Lower leg skin (tissue), 3 donors: ENCODE data around the gene LIM2.

Experiments used
- POLR2A ChIP-seq, 2 donors: fragments of 450-650 bp; IDR thresholded peaks; one replicate each; pipeline ENCODE4 v1.6.1; 2016 to 2017; ENCODE audit warnings: antibody characterized with exemption in 2 of 2, mild to moderate bottlenecking in 1 of 2, moderate library complexity in 1 of 2
- TF ChIP-seq, protein P1 (sequence below), 3 donors: fragments of 450-650 bp; IDR thresholded peaks; one replicate each; pipeline ENCODE4 v1.5.1; 2016; ENCODE audit warnings: antibody characterized with exemption in 3 of 3, mild to moderate bottlenecking in 3 of 3, moderate library complexity in 2 of 3

DNA sequence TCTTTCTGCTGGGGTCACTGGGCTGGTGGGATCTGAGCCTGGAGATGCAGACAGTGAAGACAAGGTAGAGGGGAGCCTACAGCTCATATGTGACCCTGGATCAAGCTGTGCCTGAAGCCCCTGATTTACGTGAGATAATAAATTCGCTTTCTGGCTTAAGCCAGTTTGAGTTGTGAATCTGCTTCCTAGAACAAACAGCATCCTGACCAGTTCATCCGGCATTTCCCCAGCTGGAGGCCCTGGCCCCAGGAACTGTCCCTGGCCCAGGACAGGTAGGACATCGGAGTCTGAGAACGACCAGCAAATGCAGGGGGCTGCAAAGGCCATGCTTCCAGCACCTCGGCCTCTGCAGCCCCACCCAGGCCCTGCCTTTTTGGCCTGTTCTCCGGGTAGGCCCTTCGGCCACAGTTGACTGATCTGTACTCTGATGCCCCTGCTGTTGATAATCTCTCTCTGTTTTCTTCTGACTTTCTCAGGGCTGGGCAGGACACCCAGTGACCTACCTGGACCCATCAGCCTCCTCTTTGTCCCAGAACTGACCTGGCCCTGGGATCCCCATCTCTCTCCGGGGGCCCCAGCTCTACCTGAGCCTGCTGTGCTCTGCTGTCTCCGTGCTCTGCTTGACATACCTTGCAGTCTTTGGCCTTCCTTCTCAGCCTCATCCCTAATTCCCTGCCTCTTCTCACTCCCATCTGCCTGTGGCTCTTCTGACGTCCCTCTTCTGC, 36.3 kb downstream of the LIM2 start:
- TF ChIP-seq, protein P1, sequence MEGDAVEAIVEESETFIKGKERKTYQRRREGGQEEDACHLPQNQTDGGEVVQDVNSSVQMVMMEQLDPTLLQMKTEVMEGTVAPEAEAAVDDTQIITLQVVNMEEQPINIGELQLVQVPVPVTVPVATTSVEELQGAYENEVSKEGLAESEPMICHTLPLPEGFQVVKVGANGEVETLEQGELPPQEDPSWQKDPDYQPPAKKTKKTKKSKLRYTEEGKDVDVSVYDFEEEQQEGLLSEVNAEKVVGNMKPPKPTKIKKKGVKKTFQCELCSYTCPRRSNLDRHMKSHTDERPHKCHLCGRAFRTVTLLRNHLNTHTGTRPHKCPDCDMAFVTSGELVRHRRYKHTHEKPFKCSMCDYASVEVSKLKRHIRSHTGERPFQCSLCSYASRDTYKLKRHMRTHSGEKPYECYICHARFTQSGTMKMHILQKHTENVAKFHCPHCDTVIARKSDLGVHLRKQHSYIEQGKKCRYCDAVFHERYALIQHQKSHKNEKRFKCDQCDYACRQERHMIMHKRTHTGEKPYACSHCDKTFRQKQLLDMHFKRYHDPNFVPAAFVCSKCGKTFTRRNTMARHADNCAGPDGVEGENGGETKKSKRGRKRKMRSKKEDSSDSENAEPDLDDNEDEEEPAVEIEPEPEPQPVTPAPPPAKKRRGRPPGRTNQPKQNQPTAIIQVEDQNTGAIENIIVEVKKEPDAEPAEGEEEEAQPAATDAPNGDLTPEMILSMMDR (IDR thresholded peaks at IDR 0.05), result no peak
- TF ChIP-seq POLR2A (IDR thresholded peaks at IDR 0.05), result no peak
